Stimulated activated CD8-positive, alpha-beta memory T cell treated with anti-CD3 and anti-CD28 coated beads, Interleukin-12 subunit alpha, Interleukin-12 subunit beta, amount 100 ng/mL, for 4 hours (primary cell): ENCODE results near the gene B4GALNT3.

Experiments used
- DNase-seq: peaks from one replicate; pipeline ENCODE4 v3.0.0-alpha.2; 2020; ENCODE audit warnings: low read depth

B4GALNT3 gene

DNA sequence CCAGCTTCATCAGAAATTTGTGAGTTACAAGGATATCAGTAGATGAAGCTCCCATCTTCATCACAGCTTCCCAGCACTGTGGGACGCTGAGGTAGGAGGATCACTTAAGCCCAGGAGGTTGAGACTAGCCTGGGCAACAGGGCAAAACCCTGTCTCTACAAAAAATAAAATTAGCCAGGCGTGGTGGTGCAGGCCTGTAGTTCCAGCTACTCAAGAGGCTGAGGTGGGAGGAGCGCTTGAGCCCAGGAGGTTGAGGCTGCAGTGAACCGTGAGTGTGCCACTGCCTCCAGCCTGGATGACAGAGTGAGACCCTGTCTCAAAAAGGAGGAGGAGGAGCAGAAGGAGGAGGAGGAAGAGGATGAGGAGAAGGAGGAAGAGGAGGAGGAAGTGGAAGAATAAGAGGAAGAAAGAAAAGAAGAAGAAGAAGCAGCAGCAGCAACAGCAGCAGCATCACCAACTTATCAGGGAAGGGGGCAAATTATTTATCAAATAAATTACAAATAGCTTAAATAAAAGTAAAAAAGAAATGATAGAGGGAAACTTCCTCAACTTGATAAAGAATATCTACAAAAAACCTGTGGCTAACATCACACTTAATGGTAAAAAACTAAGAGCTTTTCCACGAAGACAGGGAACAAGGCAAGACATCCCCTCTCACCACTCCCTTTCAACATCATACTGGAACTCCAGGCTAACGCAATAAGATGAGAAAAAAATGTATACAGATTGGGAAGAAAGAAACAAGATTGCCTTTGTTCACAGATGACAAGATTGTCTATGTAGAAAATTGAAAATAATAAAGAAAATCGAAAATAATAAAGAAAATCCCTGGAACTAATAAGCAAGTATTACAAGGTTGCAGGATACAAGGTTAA is 133.9 kb downstream of the B4GALNT3 start:
- no peak for DNase-seq

DNA sequence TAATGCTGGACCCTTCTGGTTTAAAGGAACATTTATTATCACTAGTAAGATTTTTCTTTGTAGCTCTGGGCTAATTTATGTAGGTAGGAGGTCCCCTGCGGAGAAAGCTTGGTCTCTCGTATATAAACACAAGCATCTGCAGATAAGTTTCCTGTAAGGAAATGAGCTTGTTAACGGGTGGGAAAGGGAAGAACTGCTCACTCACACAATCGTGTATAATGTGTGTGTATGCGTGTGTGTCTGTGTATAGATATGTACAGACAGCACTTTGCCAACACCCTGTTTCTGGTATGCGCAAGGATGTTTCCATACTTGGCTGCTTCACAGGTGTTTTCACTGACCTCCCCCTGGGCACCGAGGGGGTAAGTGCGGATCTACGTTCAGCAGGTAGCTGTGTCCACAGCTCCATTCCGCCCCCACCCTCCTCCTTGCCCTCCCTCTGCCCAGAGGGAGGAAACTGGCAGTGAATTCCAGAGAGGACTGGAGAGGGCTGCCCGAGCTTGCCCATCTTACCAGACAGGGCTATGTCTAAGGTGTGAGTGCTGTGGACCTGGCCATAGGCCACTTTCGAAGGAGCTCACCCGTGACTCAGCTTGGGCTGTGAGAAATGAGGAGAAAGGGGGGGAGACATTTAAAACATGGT is 138.3 kb downstream of the B4GALNT3 start:
- DNase-seq: no peak

DNA sequence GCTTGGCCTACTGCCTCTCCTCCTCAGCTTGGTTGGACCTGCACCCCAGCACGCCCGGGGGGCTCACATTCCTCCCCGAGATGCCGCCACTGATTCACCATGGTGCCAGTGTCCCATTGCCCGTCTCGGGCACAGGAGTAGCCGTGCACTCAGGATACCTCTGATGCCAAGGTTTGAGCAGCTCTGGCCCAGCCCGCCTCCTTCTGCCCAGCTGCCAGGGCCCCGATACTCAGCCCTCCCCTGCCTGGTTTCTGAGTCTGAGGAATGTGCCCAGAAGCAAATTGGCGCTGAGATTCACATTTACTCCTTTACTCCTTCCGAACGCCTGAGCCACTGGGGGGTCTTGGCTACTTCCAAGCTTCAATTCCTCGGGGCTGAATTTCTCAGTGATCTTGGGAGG is 140.0 kb downstream of the B4GALNT3 start:
- DNase-seq: no peak

- DNase-seq: no peak
Measured at GRCh38 chr12:601976-602699, 142.4 kb downstream of the B4GALNT3 start.

GRCh38 chr12:602700-603068 is 142.9 kb downstream of the B4GALNT3 start:
- no peak for DNase-seq

GRCh38 chr12:604956-605355 is 145.2 kb downstream of the B4GALNT3 start:
- no peak for DNase-seq

- no peak for DNase-seq
Measured at GRCh38 chr12:607541-608001, 147.8 kb downstream of the B4GALNT3 start.

DNA sequence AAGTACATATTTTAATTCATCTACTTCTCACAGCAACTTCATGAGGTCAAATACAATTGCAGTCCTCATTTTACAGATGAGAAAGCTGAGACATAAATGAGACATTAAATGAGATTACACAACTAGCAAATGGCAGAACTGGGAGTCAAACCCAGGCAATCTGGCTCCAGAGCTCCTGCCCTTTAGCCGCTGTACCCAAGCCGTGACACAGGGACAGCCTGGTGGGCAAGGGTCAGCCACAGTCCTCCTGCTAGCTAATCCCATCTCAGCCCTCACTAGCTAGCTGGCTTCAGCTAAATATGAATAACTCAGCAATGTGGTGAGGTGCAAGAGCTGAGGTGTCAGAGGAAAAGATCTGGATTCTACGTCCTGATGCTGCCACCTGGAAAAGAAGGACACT is 148.7 kb downstream of the B4GALNT3 start:
- DNase-seq: no peak

DNA sequence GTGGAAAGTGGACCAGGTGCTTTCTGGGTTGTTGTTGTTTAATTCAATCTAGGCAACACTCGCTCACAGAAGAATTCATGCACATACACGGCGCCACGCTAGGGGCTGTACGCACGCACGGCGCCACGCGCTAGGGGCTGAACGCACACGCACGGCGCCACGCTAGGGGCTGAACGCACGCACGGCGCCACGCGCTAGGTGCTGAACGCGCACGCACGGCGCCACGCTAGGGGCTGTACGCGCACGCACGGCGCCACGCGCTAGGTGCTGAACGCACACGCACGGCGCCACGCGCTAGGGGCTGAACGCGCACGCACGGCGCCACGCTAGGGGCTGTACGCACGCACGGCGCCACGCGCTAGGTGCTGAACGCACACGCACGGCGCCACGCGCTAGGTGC is 149.2 kb downstream of the B4GALNT3 start:
- no peak for DNase-seq

- DNase-seq: no peak
Measured at GRCh38 chr12:611721-612120, 152.0 kb downstream of the B4GALNT3 start.

GRCh38 chr12:612293-612692 is 152.6 kb downstream of the B4GALNT3 start:
- DNase-seq: no peak

DNA sequence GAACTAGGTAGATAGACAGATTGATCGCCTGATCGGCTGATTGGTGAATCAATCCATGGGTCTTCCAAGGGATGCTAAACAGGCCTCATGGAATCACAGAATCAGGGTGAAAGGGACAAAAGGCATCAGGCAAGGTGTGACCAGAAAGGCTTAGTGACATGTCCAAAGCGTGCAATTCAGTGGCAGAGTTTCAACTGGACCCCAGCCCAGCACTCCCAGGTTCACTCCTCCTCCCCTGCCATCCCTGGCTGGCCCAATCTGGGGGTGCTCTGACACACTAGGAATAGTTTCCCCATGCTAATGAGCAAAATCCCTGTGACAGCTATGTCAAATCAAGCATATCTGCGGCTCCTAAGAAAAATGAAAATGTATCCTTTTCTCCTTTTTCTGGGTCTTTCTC is 153.1 kb downstream of the B4GALNT3 start:
- no peak for DNase-seq
